Mesothelial cell of epicardium (in vitro differentiated cells): Measurements from ENCODE around the gene POLR3G. TPM values are rescaled to one million over a fixed set of nuclear protein-coding genes. Genes with fewer than 3 reads are reported as not detected.

Experiments used
- DNase-seq, 2 experiments: peaks; one replicate each; pipeline ENCODE4 v3.0.0; 2021; ENCODE audit warnings: low spot score in 2 of 2; ENCODE audit not compliant: unreplicated experiment in 2 of 2
- H3K27ac Mint-ChIP-seq: 2 replicates; pipeline ENCODE4 v1.8.0; 2021; ENCODE audit warnings: mixed read lengths
- H3K27me3 Mint-ChIP-seq: 2 replicates; pipeline ENCODE4 v1.8.0; 2021; ENCODE audit warnings: low read depth, mixed read lengths
- H3K36me3 Mint-ChIP-seq: 2 replicates; pipeline ENCODE4 v1.8.0; 2021; ENCODE audit warnings: mixed read lengths
- H3K4me1 Mint-ChIP-seq: 2 replicates; pipeline ENCODE4 v1.8.0; 2021; ENCODE audit warnings: mixed read lengths
- H3K4me3 Mint-ChIP-seq: 2 replicates; pipeline ENCODE4 v1.8.0; 2021; ENCODE audit warnings: mild to moderate bottlenecking, moderate library complexity, mixed read lengths
- H3K9me3 Mint-ChIP-seq: 2 replicates; pipeline ENCODE4 v1.8.0; 2021; ENCODE audit warnings: mixed read lengths
- total RNA-seq: library from RNA; stranded (reverse); gene quantifications from 3 replicates; pipeline ENCODE4 v1.2.1, GENCODE V29; 2021
- TF ChIP-seq, protein P1 (sequence below): fragments of 200-600 bp; sonication (generic); IDR thresholded peaks from one replicate; pipeline ENCODE4 v1.5.0; 2021; ENCODE audit warnings: antibody characterized with exemption; ENCODE audit not compliant: unreplicated experiment

Gene POLR3G
- total RNA-seq, 1 donor from 2014 or later, result 2.1 TPM

DNA sequence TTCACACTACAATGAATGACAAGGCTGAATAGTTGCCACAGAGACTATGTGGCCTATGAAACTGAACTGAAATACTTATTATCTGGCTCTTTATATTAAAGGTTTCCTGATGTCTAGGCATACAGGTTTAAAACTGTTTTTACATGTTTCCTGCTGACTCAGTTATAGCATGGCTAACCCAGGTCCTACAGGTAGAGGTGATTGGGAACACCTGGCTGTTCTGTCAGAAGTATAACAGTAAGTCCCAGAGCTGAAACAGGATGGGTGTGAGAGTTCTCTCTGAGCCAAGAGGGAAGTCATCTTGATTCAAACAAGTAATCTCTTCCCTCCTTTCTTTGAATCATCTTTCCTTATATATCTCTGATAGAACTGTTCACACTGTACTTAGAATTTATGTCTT lies 79.0 kb downstream of the POLR3G start:
- H3K9me3 Mint-ChIP-seq, result no peaks in the 10 kb centered on the region
- peaks cover 10% of the 10 kb centered on the region for H3K4me1 Mint-ChIP-seq
- TF ChIP-seq, protein P1, sequence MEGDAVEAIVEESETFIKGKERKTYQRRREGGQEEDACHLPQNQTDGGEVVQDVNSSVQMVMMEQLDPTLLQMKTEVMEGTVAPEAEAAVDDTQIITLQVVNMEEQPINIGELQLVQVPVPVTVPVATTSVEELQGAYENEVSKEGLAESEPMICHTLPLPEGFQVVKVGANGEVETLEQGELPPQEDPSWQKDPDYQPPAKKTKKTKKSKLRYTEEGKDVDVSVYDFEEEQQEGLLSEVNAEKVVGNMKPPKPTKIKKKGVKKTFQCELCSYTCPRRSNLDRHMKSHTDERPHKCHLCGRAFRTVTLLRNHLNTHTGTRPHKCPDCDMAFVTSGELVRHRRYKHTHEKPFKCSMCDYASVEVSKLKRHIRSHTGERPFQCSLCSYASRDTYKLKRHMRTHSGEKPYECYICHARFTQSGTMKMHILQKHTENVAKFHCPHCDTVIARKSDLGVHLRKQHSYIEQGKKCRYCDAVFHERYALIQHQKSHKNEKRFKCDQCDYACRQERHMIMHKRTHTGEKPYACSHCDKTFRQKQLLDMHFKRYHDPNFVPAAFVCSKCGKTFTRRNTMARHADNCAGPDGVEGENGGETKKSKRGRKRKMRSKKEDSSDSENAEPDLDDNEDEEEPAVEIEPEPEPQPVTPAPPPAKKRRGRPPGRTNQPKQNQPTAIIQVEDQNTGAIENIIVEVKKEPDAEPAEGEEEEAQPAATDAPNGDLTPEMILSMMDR, result no peak
- no peaks in the 10 kb centered on the region for H3K36me3 Mint-ChIP-seq
- peaks cover 72% of the 10 kb centered on the region for H3K27me3 Mint-ChIP-seq
- H3K4me3 Mint-ChIP-seq, result no peak overlapping the region
- DNase-seq, result no peak
- H3K27ac Mint-ChIP-seq, result no peak overlapping the region

DNA sequence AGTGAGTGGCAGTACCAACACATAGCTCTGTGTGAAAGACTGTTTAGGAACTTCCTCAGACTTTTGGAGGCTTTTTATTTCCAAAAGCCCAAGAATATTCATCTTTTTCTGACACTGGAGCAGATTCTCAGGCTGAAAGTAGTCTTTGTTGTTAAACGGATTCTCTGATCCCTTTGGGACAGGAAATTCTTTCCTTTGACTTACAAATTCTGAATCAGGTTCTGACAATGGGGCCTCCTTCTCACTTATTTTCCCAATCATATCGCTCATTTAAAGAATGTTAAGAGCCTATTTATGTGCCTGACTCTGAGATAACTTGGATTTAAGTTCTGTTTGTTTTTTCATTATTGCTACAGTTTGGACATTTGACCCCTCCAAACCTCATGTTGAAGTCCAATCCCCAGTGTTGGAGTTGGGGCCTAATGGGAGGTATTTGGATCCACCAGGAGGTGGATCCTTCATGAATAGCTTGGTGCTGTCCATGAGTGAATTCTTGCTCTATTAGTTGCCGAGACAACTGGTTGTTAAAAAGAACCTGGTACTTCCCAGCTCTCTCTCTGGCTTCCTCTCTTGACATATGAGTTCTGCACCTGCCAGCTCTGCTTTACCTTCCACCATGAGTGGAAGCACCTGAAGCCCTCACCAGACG lies 79.8 kb downstream of the POLR3G start:
- peaks cover 13% of the 10 kb centered on the region for H3K4me1 Mint-ChIP-seq

DNA sequence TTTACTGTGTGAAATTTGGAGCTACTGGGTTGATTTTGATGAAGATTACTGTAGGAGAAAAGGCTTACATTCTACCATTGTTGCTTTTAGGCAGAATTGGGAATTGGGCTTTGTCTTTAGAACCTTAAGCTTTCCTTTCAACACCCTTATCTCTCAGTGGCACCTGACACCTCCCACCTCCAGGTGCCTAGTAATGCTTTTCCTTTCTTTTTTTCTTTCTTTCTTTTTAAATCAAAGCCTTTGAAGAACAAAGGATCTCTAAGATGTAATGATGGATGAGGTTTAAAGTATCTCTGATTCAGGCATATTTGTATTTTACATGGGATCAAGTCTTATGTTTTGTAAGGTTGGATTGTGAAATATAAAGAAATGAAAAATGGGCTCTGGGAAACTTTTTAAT lies 81.0 kb downstream of the POLR3G start:
- Mint-ChIP-seq H3K27ac (no peak overlapping the region), H3K27me3 (peaks cover 78% of the 10 kb centered on the region)

More for the DNA sequence above, 79.8 kb downstream of the POLR3G start:
- no peak for DNase-seq
- H3K27ac Mint-ChIP-seq, result no peak overlapping the region
- H3K4me3 Mint-ChIP-seq, result no peak overlapping the region
- TF ChIP-seq, protein P1, result no peak
- H3K9me3 Mint-ChIP-seq, result no peaks in the 10 kb centered on the region
- peaks cover 76% of the 10 kb centered on the region for H3K27me3 Mint-ChIP-seq
- no peaks in the 10 kb centered on the region for H3K36me3 Mint-ChIP-seq

DNA sequence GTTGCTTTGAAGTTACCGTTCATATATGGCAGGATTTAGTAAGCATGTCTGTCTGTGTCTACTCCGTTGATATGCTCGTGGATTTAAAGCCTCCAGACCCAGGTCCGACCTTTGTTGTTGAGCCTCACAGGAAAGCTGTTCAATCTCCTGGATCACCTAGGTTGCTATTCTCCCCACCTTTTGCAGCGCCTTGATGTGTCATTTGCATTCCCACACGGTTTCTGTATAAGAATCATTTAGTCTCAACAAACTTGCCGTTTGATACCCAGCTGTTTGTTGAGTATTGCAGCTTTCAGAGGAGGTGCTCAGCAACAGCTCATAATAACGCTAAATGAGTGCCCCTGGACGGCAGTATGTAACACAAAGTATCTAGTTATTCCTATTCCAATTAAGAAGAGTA lies 82.7 kb downstream of the POLR3G start:
- DNase-seq, result no peak
- no peak overlapping the region for H3K27ac Mint-ChIP-seq
- peaks cover 11% of the 10 kb centered on the region for H3K4me1 Mint-ChIP-seq
- TF ChIP-seq, protein P1, result no peak
- H3K9me3 Mint-ChIP-seq, result no peaks in the 10 kb centered on the region
- H3K36me3 Mint-ChIP-seq, result no peaks in the 10 kb centered on the region
- H3K27me3 Mint-ChIP-seq, result peaks cover 69% of the 10 kb centered on the region
- H3K4me3 Mint-ChIP-seq, result peak overlapping the region; percentile 84

More for the DNA sequence above, 81.0 kb downstream of the POLR3G start:
- TF ChIP-seq, protein P1, result no peak
- Mint-ChIP-seq H3K9me3 (no peaks in the 10 kb centered on the region), H3K4me3 (no peak overlapping the region), H3K4me1 (peaks cover 11% of the 10 kb centered on the region), H3K36me3 (no peaks in the 10 kb centered on the region)
- no peak for DNase-seq

DNA sequence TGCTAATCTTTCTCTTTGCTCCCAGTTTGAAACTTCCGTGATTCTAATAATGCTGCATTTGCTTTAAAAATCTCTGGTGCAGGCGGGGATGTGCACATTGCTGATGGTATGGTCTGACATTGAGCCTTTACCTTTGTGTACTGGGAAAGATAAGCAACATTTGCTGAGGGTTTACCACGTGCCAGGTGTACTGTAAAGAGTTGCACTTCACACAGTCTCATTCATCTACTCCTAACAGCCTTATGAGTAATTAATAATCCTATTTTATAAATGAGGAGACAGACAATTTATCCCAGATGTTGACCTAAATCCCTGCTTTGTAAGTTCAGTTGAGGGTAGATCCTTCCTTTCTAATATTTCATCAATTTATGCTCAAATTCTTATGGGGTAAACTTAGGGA lies 83.2 kb downstream of the POLR3G start:
- TF ChIP-seq, protein P1, result no peak
- Mint-ChIP-seq H3K9me3 (no peaks in the 10 kb centered on the region), H3K27ac (no peak overlapping the region), H3K36me3 (no peaks in the 10 kb centered on the region), H3K4me1 (peaks cover 11% of the 10 kb centered on the region), H3K4me3 (peak overlapping the region; percentile 84), H3K27me3 (peaks cover 64% of the 10 kb centered on the region)
- DNase-seq, result no peak
